Astrocyte (in vitro differentiated cells and primary cell): ENCODE data around the gene CA6.
A peak's percentile ranks its signal among the peaks of the same experiment; 100 is the strongest.

Experiments used
- EZH2 ChIP-seq: IDR thresholded peaks from 2 replicates; pipeline ENCODE4 v1.6.1; 2012; ENCODE audit warnings: mild to moderate bottlenecking, low read length, inconsistent platforms; ENCODE audit not compliant: insufficient read depth
- TF ChIP-seq, protein P1 (sequence below): IDR thresholded peaks from 2 replicates; pipeline ENCODE4 v1.5.1; 2011; ENCODE audit warnings: low read depth, mild to moderate bottlenecking, inconsistent platforms, low read length, moderate library complexity; ENCODE audit not compliant: insufficient read depth

GRCh38 chr1:8987881-8988617 lies 42.4 kb downstream of the CA6 start:
- TF ChIP-seq, protein P1, sequence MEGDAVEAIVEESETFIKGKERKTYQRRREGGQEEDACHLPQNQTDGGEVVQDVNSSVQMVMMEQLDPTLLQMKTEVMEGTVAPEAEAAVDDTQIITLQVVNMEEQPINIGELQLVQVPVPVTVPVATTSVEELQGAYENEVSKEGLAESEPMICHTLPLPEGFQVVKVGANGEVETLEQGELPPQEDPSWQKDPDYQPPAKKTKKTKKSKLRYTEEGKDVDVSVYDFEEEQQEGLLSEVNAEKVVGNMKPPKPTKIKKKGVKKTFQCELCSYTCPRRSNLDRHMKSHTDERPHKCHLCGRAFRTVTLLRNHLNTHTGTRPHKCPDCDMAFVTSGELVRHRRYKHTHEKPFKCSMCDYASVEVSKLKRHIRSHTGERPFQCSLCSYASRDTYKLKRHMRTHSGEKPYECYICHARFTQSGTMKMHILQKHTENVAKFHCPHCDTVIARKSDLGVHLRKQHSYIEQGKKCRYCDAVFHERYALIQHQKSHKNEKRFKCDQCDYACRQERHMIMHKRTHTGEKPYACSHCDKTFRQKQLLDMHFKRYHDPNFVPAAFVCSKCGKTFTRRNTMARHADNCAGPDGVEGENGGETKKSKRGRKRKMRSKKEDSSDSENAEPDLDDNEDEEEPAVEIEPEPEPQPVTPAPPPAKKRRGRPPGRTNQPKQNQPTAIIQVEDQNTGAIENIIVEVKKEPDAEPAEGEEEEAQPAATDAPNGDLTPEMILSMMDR = peak; percentile 90
- TF ChIP-seq EZH2 = no peak
